ENCODE data around the gene CRISPLD2. TPM values are rescaled to one million over a fixed set of nuclear protein-coding genes. Genes with fewer than 3 reads are reported as not detected.

The CRISPLD2 gene
- total RNA-seq, 1 experiment from 2014 or later: 9.4 TPM

DNA sequence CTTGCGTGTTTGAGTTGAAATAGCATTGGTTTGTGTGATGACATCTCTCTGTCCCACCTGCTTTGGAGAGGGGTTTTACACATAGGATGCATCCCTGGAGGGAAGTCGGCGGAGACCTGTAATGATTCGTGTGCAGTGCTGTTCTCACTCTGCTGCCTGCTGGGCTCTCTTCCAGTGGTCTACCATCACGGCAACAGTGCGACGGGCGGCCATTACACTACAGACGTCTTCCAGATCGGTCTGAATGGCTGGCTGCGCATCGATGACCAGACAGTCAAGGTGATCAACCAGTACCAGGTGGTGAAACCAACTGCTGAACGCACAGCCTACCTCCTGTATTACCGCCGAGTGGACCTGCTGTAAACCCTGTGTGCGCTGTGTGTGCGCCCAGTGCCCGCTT is 41.1 kb upstream of the CRISPLD2 start (continued):
- TF ChIP-seq ZNF396 (CRISPR knock-in tag; IDR thresholded peaks at IDR 0.05; ENCODE audit: borderline replicate concordance): no peak
- TF ChIP-seq JAZF1 (CRISPR knock-in tag; IDR thresholded peaks at IDR 0.05): no peak
- TF ChIP-seq ZNF671 (CRISPR knock-in tag; IDR thresholded peaks at IDR 0.05): no peak
- no peak for TF ChIP-seq RORB (CRISPR knock-in tag; IDR thresholded peaks at IDR 0.05)
- no peak for TF ChIP-seq ZNF423 (CRISPR knock-in tag; IDR thresholded peaks at IDR 0.05)
- no peak for TF ChIP-seq ZNF425 (CRISPR knock-in tag; conservative IDR thresholded peaks at IDR 0.05)
- no peak for TF ChIP-seq E2F1 (CRISPR knock-in tag; IDR thresholded peaks at IDR 0.05)

GRCh38 chr16:84780063-84780462 is 39.7 kb upstream of the CRISPLD2 start:
- ATAC-seq (no peak), DNase-seq (ENCODE audit: low spot score) (no peak)
- H3K4me1 Mint-ChIP-seq: 0 out of 2 replicates have a peak, but pooled peaks cover 3% of the 10 kb centered on the region
- H3K27ac Mint-ChIP-seq: peak overlapping the region; percentile 22; the same call in 1 of the 2 replicates
- H3K36me3 Mint-ChIP-seq: peaks cover 47% of the 10 kb centered on the region
- ChIA-PET CTCF (interaction anchor here (1.1 to 1.4 kb wide), 3 partner anchors 26 to 145 kb away, joined by 3 to 5 read pairs (median 4); no protein-coding TSS in a partner anchor), POLR2A (no interaction called here)
- peaks cover 10% of the 10 kb centered on the region for H3K9me3 Mint-ChIP-seq
- H3K4me3 Mint-ChIP-seq: no peak overlapping the region
- H3K27me3 Mint-ChIP-seq (ENCODE audit: low read depth): no peaks in the 10 kb centered on the region
- TF ChIP-seq, protein P1, sequence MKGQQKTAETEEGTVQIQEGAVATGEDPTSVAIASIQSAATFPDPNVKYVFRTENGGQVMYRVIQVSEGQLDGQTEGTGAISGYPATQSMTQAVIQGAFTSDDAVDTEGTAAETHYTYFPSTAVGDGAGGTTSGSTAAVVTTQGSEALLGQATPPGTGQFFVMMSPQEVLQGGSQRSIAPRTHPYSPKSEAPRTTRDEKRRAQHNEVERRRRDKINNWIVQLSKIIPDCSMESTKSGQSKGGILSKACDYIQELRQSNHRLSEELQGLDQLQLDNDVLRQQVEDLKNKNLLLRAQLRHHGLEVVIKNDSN (CRISPR knock-in tag; IDR thresholded peaks at IDR 0.05): no peak
- no peak for TF ChIP-seq NR3C1 (CRISPR knock-in tag; conservative IDR thresholded peaks at IDR 0.05; ENCODE audit: low read depth)
- TF ChIP-seq TEAD1 (CRISPR knock-in tag; IDR thresholded peaks at IDR 0.05): no peak
- TF ChIP-seq ELF4 (CRISPR knock-in tag; IDR thresholded peaks at IDR 0.05; ENCODE audit: low read depth): no peak
- no peak for TF ChIP-seq MLX (CRISPR knock-in tag; IDR thresholded peaks at IDR 0.05)
- no peak for TF ChIP-seq ZNF138 (CRISPR knock-in tag; conservative IDR thresholded peaks at IDR 0.05)
- TF ChIP-seq SMAD3 (CRISPR knock-in tag; IDR thresholded peaks at IDR 0.05; ENCODE audit: borderline replicate concordance): no peak
- no peak for TF ChIP-seq NFYB (CRISPR knock-in tag; conservative IDR thresholded peaks at IDR 0.05; ENCODE audit: low read depth)
- no peak for TF ChIP-seq ZNF317 (CRISPR knock-in tag; IDR thresholded peaks at IDR 0.05; ENCODE audit: borderline replicate concordance, low read depth)
- TF ChIP-seq PRRX2 (CRISPR knock-in tag; IDR thresholded peaks at IDR 0.05): no peak
- no peak for TF ChIP-seq ZNF219 (CRISPR knock-in tag; IDR thresholded peaks at IDR 0.05; ENCODE audit: borderline replicate concordance)
- TF ChIP-seq ETV6 (CRISPR knock-in tag; IDR thresholded peaks at IDR 0.05): no peak
- TF ChIP-seq MYBL2 (CRISPR knock-in tag; IDR thresholded peaks at IDR 0.05): no peak
- no peak for TF ChIP-seq CBFB (CRISPR knock-in tag; IDR thresholded peaks at IDR 0.05; ENCODE audit: low read depth)
- no peak for TF ChIP-seq ZNF416 (CRISPR knock-in tag; IDR thresholded peaks at IDR 0.05)
- no peak for TF ChIP-seq ZNF425 (CRISPR knock-in tag; conservative IDR thresholded peaks at IDR 0.05)
- TF ChIP-seq, protein P2, sequence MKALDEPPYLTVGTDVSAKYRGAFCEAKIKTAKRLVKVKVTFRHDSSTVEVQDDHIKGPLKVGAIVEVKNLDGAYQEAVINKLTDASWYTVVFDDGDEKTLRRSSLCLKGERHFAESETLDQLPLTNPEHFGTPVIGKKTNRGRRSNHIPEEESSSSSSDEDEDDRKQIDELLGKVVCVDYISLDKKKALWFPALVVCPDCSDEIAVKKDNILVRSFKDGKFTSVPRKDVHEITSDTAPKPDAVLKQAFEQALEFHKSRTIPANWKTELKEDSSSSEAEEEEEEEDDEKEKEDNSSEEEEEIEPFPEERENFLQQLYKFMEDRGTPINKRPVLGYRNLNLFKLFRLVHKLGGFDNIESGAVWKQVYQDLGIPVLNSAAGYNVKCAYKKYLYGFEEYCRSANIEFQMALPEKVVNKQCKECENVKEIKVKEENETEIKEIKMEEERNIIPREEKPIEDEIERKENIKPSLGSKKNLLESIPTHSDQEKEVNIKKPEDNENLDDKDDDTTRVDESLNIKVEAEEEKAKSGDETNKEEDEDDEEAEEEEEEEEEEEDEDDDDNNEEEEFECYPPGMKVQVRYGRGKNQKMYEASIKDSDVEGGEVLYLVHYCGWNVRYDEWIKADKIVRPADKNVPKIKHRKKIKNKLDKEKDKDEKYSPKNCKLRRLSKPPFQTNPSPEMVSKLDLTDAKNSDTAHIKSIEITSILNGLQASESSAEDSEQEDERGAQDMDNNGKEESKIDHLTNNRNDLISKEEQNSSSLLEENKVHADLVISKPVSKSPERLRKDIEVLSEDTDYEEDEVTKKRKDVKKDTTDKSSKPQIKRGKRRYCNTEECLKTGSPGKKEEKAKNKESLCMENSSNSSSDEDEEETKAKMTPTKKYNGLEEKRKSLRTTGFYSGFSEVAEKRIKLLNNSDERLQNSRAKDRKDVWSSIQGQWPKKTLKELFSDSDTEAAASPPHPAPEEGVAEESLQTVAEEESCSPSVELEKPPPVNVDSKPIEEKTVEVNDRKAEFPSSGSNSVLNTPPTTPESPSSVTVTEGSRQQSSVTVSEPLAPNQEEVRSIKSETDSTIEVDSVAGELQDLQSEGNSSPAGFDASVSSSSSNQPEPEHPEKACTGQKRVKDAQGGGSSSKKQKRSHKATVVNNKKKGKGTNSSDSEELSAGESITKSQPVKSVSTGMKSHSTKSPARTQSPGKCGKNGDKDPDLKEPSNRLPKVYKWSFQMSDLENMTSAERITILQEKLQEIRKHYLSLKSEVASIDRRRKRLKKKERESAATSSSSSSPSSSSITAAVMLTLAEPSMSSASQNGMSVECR (CRISPR knock-in tag; IDR thresholded peaks at IDR 0.05; ENCODE audit: borderline replicate concordance): no peak
- no peak for TF ChIP-seq SOX15 (CRISPR knock-in tag; IDR thresholded peaks at IDR 0.05)
- no peak for TF ChIP-seq ATF6 (CRISPR knock-in tag; IDR thresholded peaks at IDR 0.05)

All from WTC11 (cell line).